Inflammatory macrophage treated with lipopolysaccharide for 4 hours (primary cell): Measurements from ENCODE around the gene SMG6.
A peak's percentile ranks its signal among the peaks of the same experiment; 100 is the strongest.

Source experiments
- DNase-seq: peaks from one replicate; pipeline ENCODE4 v3.0.0-alpha.2; 2020

SMG6 gene

GRCh38 chr17:2137342-2138098, 166.1 kb downstream of the SMG6 start:
- peak; percentile 82 for DNase-seq

GRCh38 chr17:2136241-2136640, 167.3 kb downstream of the SMG6 start:
- DNase-seq, result no peak

GRCh38 chr17:2128011-2128410, 175.6 kb downstream of the SMG6 start:
- no peak for DNase-seq

GRCh38 chr17:2125013-2125535, 178.5 kb downstream of the SMG6 start:
- no peak for DNase-seq

GRCh38 chr17:2124391-2124790, 179.2 kb downstream of the SMG6 start:
- no peak for DNase-seq

- peak; percentile 94 for DNase-seq
These were observed 180.0 kb downstream of the SMG6 start for GRCh38 chr17:2123375-2124251.

- DNase-seq, result peak; percentile 91
These were observed 180.8 kb downstream of the SMG6 start for GRCh38 chr17:2122641-2123302.

- peak; percentile 59 for DNase-seq
These were observed 182.8 kb downstream of the SMG6 start for GRCh38 chr17:2120586-2121335.

- no peak for DNase-seq
These were observed 190.3 kb downstream of the SMG6 start for GRCh38 chr17:2113279-2113622.

GRCh38 chr17:2111691-2112090, 191.9 kb downstream of the SMG6 start:
- DNase-seq, result no peak

GRCh38 chr17:2110436-2110835, 193.1 kb downstream of the SMG6 start:
- DNase-seq, result no peak

GRCh38 chr17:2108170-2108569, 195.4 kb downstream of the SMG6 start:
- no peak for DNase-seq

GRCh38 chr17:2107506-2107905, 196.1 kb downstream of the SMG6 start:
- no peak for DNase-seq

GRCh38 chr17:2107050-2107449, 196.5 kb downstream of the SMG6 start:
- no peak for DNase-seq

GRCh38 chr17:2106308-2106955, 197.2 kb downstream of the SMG6 start:
- DNase-seq, result no peak

GRCh38 chr17:2105663-2106062, 197.9 kb downstream of the SMG6 start:
- DNase-seq, result no peak

- DNase-seq, result no peak
These were observed 200.4 kb downstream of the SMG6 start for GRCh38 chr17:2102931-2103809.

- DNase-seq, result peak; percentile 37
These were observed 201.9 kb downstream of the SMG6 start for GRCh38 chr17:2101448-2102257.

- no peak for DNase-seq
These were observed 208.1 kb downstream of the SMG6 start for GRCh38 chr17:2095536-2095910.

GRCh38 chr17:2094891-2095535, 208.6 kb downstream of the SMG6 start:
- no peak for DNase-seq
